ENCODE measurements around the gene RPL35A. TPM values are rescaled to one million over a fixed set of nuclear protein-coding genes. Genes with fewer than 3 reads are reported as not detected.

RPL35A gene
- total RNA-seq, 1 donor: 1,042 TPM

GRCh38 chr3:197970588-197970987 is 20.6 kb downstream of the RPL35A start:
- H3K4me3 ChIP-seq (ENCODE audit: low read depth, low read length): no peak overlapping the region
- no peak for TF ChIP-seq CTCF (IDR thresholded peaks at IDR 0.05; ENCODE audit: insufficient read depth, low read length)
- DNase-seq (ENCODE audit: low read depth): no peak

DNA sequence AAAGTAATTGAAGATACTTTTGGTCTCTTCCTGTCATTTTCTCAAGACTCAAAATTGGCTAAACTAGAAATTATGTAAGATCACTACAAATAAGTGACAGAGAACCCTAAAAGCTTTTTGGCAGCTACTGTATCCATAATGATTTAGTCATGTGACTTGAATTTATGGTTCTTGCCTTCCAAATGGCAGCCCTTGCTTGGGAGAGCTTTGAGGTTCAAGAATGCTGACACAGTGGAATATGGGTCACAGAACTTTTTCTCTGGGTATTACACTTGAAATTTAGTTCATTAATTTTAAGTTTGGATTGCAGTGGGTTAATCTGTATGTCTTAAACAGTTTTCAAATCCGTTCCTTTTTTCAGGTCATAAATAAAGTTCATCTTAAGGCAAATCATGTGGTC is 24.0 kb downstream of the RPL35A start:
- DNase-seq (ENCODE audit: low read depth): no peak
- no peak overlapping the region for H3K4me3 ChIP-seq (ENCODE audit: low read depth, low read length)
- no peak for TF ChIP-seq CTCF (IDR thresholded peaks at IDR 0.05; ENCODE audit: insufficient read depth, low read length)

DNA sequence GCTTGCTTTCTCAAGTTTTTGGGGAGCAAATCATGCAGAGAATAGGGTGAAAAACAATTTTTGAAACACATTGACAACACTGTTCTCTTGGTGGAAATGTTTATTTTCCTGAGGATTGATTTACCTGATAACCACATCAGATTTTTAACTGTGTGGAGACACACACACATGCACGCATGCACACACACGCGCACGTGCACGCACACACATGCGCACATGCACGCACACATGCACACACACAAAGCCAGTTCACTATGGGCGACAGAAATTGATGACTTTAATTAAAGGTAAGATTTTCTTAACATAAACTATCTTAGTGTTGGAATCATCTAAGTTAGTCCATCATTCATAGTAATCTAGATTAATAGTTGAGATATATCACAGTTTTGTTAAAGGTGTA is 25.3 kb downstream of the RPL35A start:
- no peak for DNase-seq (ENCODE audit: low read depth)
- TF ChIP-seq CTCF (IDR thresholded peaks at IDR 0.05; ENCODE audit: insufficient read depth, low read length): no peak
- no peak overlapping the region for H3K4me3 ChIP-seq (ENCODE audit: low read depth, low read length)

- DNase-seq (ENCODE audit: low read depth): no peak
- no peak for TF ChIP-seq CTCF (IDR thresholded peaks at IDR 0.05; ENCODE audit: insufficient read depth, low read length)
Measured at GRCh38 chr3:197983076-197983475, 33.1 kb downstream of the RPL35A start.

GRCh38 chr3:197989651-197990050 is 39.7 kb downstream of the RPL35A start:
- TF ChIP-seq CTCF (IDR thresholded peaks at IDR 0.05; ENCODE audit: insufficient read depth, low read length): no peak
- peak; percentile 34 for DNase-seq (ENCODE audit: low read depth)

More at GRCh38 chr3:197983076-197983475, 33.1 kb downstream of the RPL35A start:
- H3K4me3 ChIP-seq (ENCODE audit: low read depth, low read length): no peak overlapping the region

GRCh38 chr3:197994736-197995135 is 44.7 kb downstream of the RPL35A start:
- no peak for DNase-seq (ENCODE audit: low read depth)
- no peak overlapping the region for H3K4me3 ChIP-seq (ENCODE audit: low read depth, low read length)
- no peak for TF ChIP-seq CTCF (IDR thresholded peaks at IDR 0.05; ENCODE audit: insufficient read depth, low read length)

More at GRCh38 chr3:197989651-197990050, 39.7 kb downstream of the RPL35A start:
- H3K4me3 ChIP-seq (ENCODE audit: low read depth, low read length): no peak overlapping the region

- no peak overlapping the region for H3K4me3 ChIP-seq (ENCODE audit: low read depth, low read length)
- TF ChIP-seq CTCF (IDR thresholded peaks at IDR 0.05; ENCODE audit: insufficient read depth, low read length): no peak
- no peak for DNase-seq (ENCODE audit: low read depth)
Measured at GRCh38 chr3:197996855-197997254, 46.9 kb downstream of the RPL35A start.

All from fibroblast of the aortic adventitia (primary cell).